T-helper 17 cell (primary cell): ENCODE measurements around the gene MIAT. TPM values are rescaled to one million over a fixed set of nuclear protein-coding genes. Genes with fewer than 3 reads are reported as not detected.

Experiments
- ATAC-seq: fragments of 150-1000 bp; cut with Tn5 transposase; 2 replicates; pipeline ENCODE4 v1.10.0; 2021; ENCODE audit warnings: mild to moderate bottlenecking, moderate library complexity
- DNase-seq, 3 donors: peaks; one replicate each; pipeline versions ENCODE4 v3.0.0 to v3.0.0-alpha.2; 2020 to 2021
- H3K9me3 ChIP-seq: one replicate; pipeline ENCODE4 v1.7.0; 2013; ENCODE audit warnings: low read length, mild to moderate bottlenecking; ENCODE audit not compliant: control insufficient read depth, poor library complexity, severe bottlenecking
- H3K27ac Mint-ChIP-seq: one replicate; pipeline ENCODE4 v1.8.0; 2022; ENCODE audit warnings: mild to moderate bottlenecking, moderate library complexity, mixed read lengths
- H3K27me3 Mint-ChIP-seq: one replicate; pipeline ENCODE4 v1.8.0; 2022; ENCODE audit warnings: mixed read lengths
- H3K36me3 Mint-ChIP-seq: one replicate; pipeline ENCODE4 v1.8.0; 2022; ENCODE audit warnings: low read depth, mixed read lengths
- H3K4me1 Mint-ChIP-seq: one replicate; pipeline ENCODE4 v1.8.0; 2022; ENCODE audit warnings: mild to moderate bottlenecking, mixed read lengths
- H3K4me3 Mint-ChIP-seq: one replicate; pipeline ENCODE4 v1.8.0; 2022; ENCODE audit warnings: mild to moderate bottlenecking, moderate library complexity, mixed read lengths
- total RNA-seq, 4 donors: library from RNA in 2 of 4; stranded (reverse) in 2 of 4; gene quantifications; one replicate each; pipeline ENCODE4 v1.2.3 and lab custom pipeline; 2022 to 2026

Gene MIAT
- total RNA-seq, 2 donors from 2014 or later: 83.4 to 116 TPM

GRCh38 chr22:26643418-26644100 is 13.8 kb upstream of the MIAT start:
- H3K36me3 Mint-ChIP-seq: peaks cover 2% of the 10 kb centered on the region
- ATAC-seq: no peak
- peaks cover 62% of the 10 kb centered on the region for H3K4me1 Mint-ChIP-seq
- no peaks in the 10 kb centered on the region for H3K27me3 Mint-ChIP-seq
- H3K4me3 Mint-ChIP-seq: peak overlapping the region; percentile 85
- no peak for DNase-seq
- H3K9me3 ChIP-seq: no peaks in the 10 kb centered on the region
- H3K27ac Mint-ChIP-seq: peak overlapping the region; percentile 97

GRCh38 chr22:26646158-26646557 is 11.2 kb upstream of the MIAT start:
- peaks cover 2% of the 10 kb centered on the region for H3K36me3 Mint-ChIP-seq
- peaks cover 64% of the 10 kb centered on the region for H3K4me1 Mint-ChIP-seq
- no peaks in the 10 kb centered on the region for H3K9me3 ChIP-seq
- ATAC-seq (no peak), DNase-seq (no peak)
- no peak overlapping the region for H3K4me3 Mint-ChIP-seq
- H3K27me3 Mint-ChIP-seq: no peaks in the 10 kb centered on the region
- H3K27ac Mint-ChIP-seq: peak overlapping the region; percentile 19

GRCh38 chr22:26648011-26648497 is 9.3 kb upstream of the MIAT start:
- peak overlapping the region; percentile 85 for H3K4me3 Mint-ChIP-seq
- peaks cover 2% of the 10 kb centered on the region for H3K36me3 Mint-ChIP-seq
- peak overlapping the region; percentile 94 for H3K27ac Mint-ChIP-seq
- ATAC-seq (peak; percentile 78), DNase-seq (peak in 1 of 3 donors; percentile 24)
- H3K27me3 Mint-ChIP-seq: no peaks in the 10 kb centered on the region
- H3K9me3 ChIP-seq: no peaks in the 10 kb centered on the region
- peaks cover 48% of the 10 kb centered on the region for H3K4me1 Mint-ChIP-seq

- ATAC-seq: no peak
- H3K27ac Mint-ChIP-seq: peak overlapping the region; percentile 94
These were observed 8.6 kb upstream of the MIAT start for GRCh38 chr22:26648528-26649388.

GRCh38 chr22:26650722-26651421 is 6.5 kb upstream of the MIAT start:
- no peaks in the 10 kb centered on the region for H3K9me3 ChIP-seq
- H3K4me3 Mint-ChIP-seq: no peak overlapping the region
- no peaks in the 10 kb centered on the region for H3K27me3 Mint-ChIP-seq
- ATAC-seq (no peak), DNase-seq (no peak)
- no peak overlapping the region for H3K27ac Mint-ChIP-seq
- H3K36me3 Mint-ChIP-seq: peaks cover 2% of the 10 kb centered on the region
- peaks cover 29% of the 10 kb centered on the region for H3K4me1 Mint-ChIP-seq

More at GRCh38 chr22:26648528-26649388, 8.6 kb upstream of the MIAT start:
- H3K9me3 ChIP-seq: no peaks in the 10 kb centered on the region
- peaks cover 2% of the 10 kb centered on the region for H3K36me3 Mint-ChIP-seq
- H3K4me1 Mint-ChIP-seq: peaks cover 42% of the 10 kb centered on the region
- DNase-seq: no peak
- H3K4me3 Mint-ChIP-seq: peak overlapping the region; percentile 85
- H3K27me3 Mint-ChIP-seq: no peaks in the 10 kb centered on the region

- Mint-ChIP-seq H3K36me3 (no peaks in the 10 kb centered on the region), H3K4me1 (peaks cover 21% of the 10 kb centered on the region), H3K27ac (no peak overlapping the region), H3K4me3 (no peak overlapping the region), H3K27me3 (no peaks in the 10 kb centered on the region)
- no peak for DNase-seq
- ATAC-seq: no peak
- H3K9me3 ChIP-seq: no peaks in the 10 kb centered on the region
These were observed 5.6 kb upstream of the MIAT start for GRCh38 chr22:26651815-26652214.

GRCh38 chr22:26658161-26658560 is 773 bp downstream of the MIAT start:
- Mint-ChIP-seq H3K36me3 (no peaks in the 10 kb centered on the region), H3K4me3 (peak overlapping the region; percentile 94), H3K4me1 (peaks cover 26% of the 10 kb centered on the region), H3K27ac (peak overlapping the region; percentile 59), H3K27me3 (no peaks in the 10 kb centered on the region)
- no peak for DNase-seq
- no peaks in the 10 kb centered on the region for H3K9me3 ChIP-seq
- ATAC-seq: peak; percentile 29

DNA sequence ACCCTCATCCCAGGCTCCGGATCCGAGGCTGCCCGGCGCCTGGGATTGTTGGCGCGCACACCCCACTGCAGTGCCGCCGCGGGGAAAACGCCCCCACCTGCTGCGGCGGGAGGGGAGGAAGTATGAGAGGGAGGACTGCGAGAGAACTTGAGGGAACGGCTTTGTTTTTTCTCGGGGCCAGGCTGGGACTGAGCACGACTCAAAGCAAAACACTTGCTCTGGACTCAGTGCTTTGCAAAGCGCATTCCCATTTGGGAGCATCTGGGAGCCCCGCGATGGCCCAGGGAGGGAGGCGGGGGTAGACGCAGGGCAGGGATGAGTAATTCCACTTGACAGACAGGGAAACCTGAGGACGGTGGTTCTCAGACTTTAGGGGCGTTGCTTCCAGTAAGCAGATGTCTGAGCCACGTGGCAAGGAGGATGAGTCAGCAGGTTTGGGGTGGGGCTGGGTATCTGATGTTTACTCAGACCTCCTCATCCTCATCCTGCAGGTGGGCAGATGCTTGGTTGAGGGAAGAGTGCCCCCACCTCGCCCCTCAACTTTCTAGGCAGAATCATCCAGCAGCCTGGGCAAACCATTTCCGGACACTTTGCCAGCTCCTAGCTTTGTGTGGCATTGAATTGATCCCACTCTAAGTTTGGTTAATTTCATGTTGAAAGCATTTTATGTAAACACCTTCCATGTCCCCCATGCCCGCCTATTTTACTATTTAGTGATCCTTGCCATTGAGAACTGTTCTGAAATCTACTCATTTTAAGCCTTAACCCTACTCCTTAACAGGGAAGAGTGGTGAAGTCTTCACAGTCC is 1.5 kb downstream of the MIAT start:
- no peaks in the 10 kb centered on the region for H3K9me3 ChIP-seq
- ATAC-seq (peak; percentile 72), DNase-seq (peak; percentile 28 to 57 (median 36))
- H3K36me3 Mint-ChIP-seq: no peaks in the 10 kb centered on the region
- peak overlapping the region; percentile 59 for H3K27ac Mint-ChIP-seq
- H3K27me3 Mint-ChIP-seq: no peaks in the 10 kb centered on the region
- H3K4me3 Mint-ChIP-seq: peak overlapping the region; percentile 94
- peaks cover 26% of the 10 kb centered on the region for H3K4me1 Mint-ChIP-seq

DNA sequence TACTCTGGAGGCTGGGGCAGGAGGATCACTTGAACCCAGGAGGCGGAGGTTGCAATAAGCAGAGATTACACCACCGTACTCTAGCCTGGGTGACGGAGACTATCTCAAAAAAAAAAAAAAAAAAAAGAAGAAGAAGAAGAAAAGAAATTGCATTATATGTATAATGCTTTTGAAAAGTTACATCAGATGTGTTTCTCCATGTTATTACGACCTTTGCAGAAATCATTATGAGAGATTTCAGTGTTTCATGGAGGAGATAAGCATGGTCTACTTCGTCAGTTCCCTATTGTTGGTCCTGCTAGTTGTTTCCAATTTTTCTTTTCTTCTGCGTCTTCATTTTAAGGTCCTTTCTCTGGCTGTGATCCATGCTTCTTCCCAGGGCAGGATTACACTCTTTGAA is 3.0 kb downstream of the MIAT start:
- no peaks in the 10 kb centered on the region for H3K9me3 ChIP-seq
- DNase-seq (no peak), ATAC-seq (no peak)
- peaks cover 32% of the 10 kb centered on the region for H3K4me1 Mint-ChIP-seq
- H3K4me3 Mint-ChIP-seq: no peak overlapping the region
- H3K27me3 Mint-ChIP-seq: no peaks in the 10 kb centered on the region
- no peaks in the 10 kb centered on the region for H3K36me3 Mint-ChIP-seq
- no peak overlapping the region for H3K27ac Mint-ChIP-seq

DNA sequence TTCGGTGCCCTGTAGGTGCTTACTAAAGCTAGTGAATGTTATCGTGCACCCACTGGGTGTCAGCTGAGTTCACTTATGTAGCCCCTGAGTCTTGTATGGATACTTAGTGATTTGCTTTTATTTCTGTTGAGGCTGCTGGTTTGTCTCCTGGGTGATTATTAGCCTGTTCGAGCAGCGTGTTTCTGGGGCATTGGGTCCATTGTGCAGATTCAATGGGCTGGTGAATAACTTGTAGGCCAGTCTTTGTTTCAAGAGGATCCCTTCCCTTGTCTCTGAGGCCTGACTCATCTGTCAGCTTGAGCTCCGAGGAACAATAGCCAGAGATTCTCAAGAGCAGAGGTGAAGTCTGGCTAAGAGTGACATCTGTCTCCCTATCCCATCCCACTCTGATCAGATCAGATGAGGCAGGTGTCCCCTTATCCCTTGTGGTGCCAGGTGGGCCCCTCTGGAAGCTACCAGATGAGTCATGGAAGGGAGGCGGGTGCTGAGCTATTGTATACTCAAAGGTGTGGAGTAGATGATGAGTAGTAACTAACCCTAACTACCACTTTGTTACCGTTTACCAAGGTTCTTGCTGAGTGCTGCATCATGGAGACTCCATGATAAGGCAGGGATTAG is 3.7 kb downstream of the MIAT start:
- Mint-ChIP-seq H3K27me3 (no peaks in the 10 kb centered on the region), H3K4me3 (no peak overlapping the region), H3K27ac (peak overlapping the region; percentile 32), H3K4me1 (peaks cover 32% of the 10 kb centered on the region), H3K36me3 (no peaks in the 10 kb centered on the region)
- DNase-seq: no peak
- H3K9me3 ChIP-seq: no peaks in the 10 kb centered on the region
- no peak for ATAC-seq

DNA sequence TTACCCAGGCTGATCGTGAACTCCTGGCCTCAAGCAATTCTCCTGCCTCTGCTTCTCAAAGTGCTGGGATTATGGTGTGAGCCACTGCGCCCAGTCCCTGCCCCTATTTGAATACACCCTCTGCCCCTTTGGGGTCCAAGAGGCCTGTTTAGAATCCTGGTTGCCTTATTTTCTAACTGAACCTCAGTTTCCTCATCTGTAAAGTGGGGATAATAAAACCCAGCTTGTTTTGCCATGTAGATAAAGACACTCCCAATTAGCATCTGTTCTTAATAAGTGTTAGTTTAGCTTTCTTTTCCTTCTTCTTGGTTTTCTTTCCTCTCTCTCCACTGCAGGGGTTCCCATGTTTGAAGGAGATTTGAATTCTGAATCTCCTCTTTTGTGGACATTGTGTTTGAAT is 4.8 kb downstream of the MIAT start:
- H3K27me3 Mint-ChIP-seq: no peaks in the 10 kb centered on the region
- no peak for ATAC-seq
- no peak for DNase-seq
- H3K4me1 Mint-ChIP-seq: peaks cover 29% of the 10 kb centered on the region
- H3K9me3 ChIP-seq: no peaks in the 10 kb centered on the region
- H3K4me3 Mint-ChIP-seq: no peak overlapping the region
- H3K27ac Mint-ChIP-seq: peak overlapping the region; percentile 45
- H3K36me3 Mint-ChIP-seq: no peaks in the 10 kb centered on the region

- no peaks in the 10 kb centered on the region for H3K27me3 Mint-ChIP-seq
- no peak overlapping the region for H3K4me3 Mint-ChIP-seq
- H3K4me1 Mint-ChIP-seq: peaks cover 20% of the 10 kb centered on the region
- peak overlapping the region; percentile 19 for H3K27ac Mint-ChIP-seq
- no peak for DNase-seq
- no peak for ATAC-seq
- H3K9me3 ChIP-seq: no peaks in the 10 kb centered on the region
- H3K36me3 Mint-ChIP-seq: no peaks in the 10 kb centered on the region
These were observed 6.1 kb downstream of the MIAT start for GRCh38 chr22:26663374-26663923.
